HG03025 (cell line): ENCODE results near the gene REG3A.

Experiments
- ATAC-seq: cut with Tn5 transposase; IDR thresholded peaks from one replicate; pipeline ENCODE4 v1.9.1; 2021; ENCODE audit warnings: mild to moderate bottlenecking, moderate library complexity; ENCODE audit not compliant: unreplicated experiment, low FRiP score

REG3A gene

GRCh38 chr2:79159653-79160052 lies at the start of gene REG3A:
TSS of gene REG3A (minus strand) at chr2:79159753. CDS start at chr2:79159405, 348 bp downstream.
- no peak for ATAC-seq

GRCh38 chr2:79200762-79201161 lies 41.2 kb upstream of the REG3A start:
- ATAC-seq = no peak

GRCh38 chr2:79191816-79192215 lies 32.3 kb upstream of the REG3A start:
- ATAC-seq = no peak

- ATAC-seq = no peak
Observed at GRCh38 chr2:79191081-79191480, 31.5 kb upstream of the REG3A start.

- no peak for ATAC-seq
Observed at GRCh38 chr2:79189465-79189864, 29.9 kb upstream of the REG3A start.

- no peak for ATAC-seq
Observed at GRCh38 chr2:79181617-79182016, 22.1 kb upstream of the REG3A start.

- ATAC-seq = no peak
Observed at GRCh38 chr2:79180092-79180491, 20.5 kb upstream of the REG3A start.

- ATAC-seq = no peak
Observed at GRCh38 chr2:79179036-79179435, 19.5 kb upstream of the REG3A start.

- no peak for ATAC-seq
Observed at GRCh38 chr2:79178076-79178674, 18.6 kb upstream of the REG3A start.

GRCh38 chr2:79171348-79171958 lies 11.9 kb upstream of the REG3A start:
- no peak for ATAC-seq

GRCh38 chr2:79162801-79163200 lies 3.2 kb upstream of the REG3A start:
- ATAC-seq = no peak

GRCh38 chr2:79162132-79162531 lies 2.6 kb upstream of the REG3A start:
- no peak for ATAC-seq

GRCh38 chr2:79159030-79159429 lies 523 bp downstream of the REG3A start:
- no peak for ATAC-seq

- no peak for ATAC-seq
Observed at GRCh38 chr2:79155826-79156476, 3.6 kb downstream of the REG3A start.

GRCh38 chr2:79139423-79139822 lies 20.1 kb downstream of the REG3A start:
- no peak for ATAC-seq

GRCh38 chr2:79138385-79138784 lies 21.2 kb downstream of the REG3A start:
- no peak for ATAC-seq

- no peak for ATAC-seq
Observed at GRCh38 chr2:79131687-79132086, 27.9 kb downstream of the REG3A start.

GRCh38 chr2:79129804-79130203 lies 29.7 kb downstream of the REG3A start:
- ATAC-seq = no peak

- ATAC-seq = no peak
Observed at GRCh38 chr2:79129260-79129659, 30.3 kb downstream of the REG3A start.

- ATAC-seq = no peak
Observed at GRCh38 chr2:79128406-79128805, 31.1 kb downstream of the REG3A start.

GRCh38 chr2:79125721-79125985 lies 33.9 kb downstream of the REG3A start:
- no peak for ATAC-seq
